Liver (tissue), 9 donors: ENCODE results near the gene OPN1SW. TPM values are rescaled to one million over a fixed set of nuclear protein-coding genes. Genes with fewer than 3 reads are reported as not detected.

ENCODE experiments used
- DNase-seq: peaks from one replicate; pipeline ENCODE4 v3.0.0-alpha.2; 2017; ENCODE audit warnings: low spot score
- H3K27ac ChIP-seq, 2 donors: one replicate each; pipeline ENCODE4 v1.7.0; 2013; ENCODE audit warnings: inconsistent platforms in 2 of 2, low read length in 2 of 2, control low read depth in 1 of 2, low read depth in 1 of 2, mild to moderate bottlenecking in 1 of 2
- H3K27me3 ChIP-seq, 4 donors: one replicate each; pipeline versions ENCODE4 v1.6.1 to v1.7.0; 2013; ENCODE audit warnings: low read length in 3 of 4, inconsistent platforms in 1 of 4, mild to moderate bottlenecking in 1 of 4, moderate library complexity in 1 of 4; ENCODE audit not compliant: control insufficient read depth in 4 of 4, insufficient read depth in 4 of 4
- H3K36me3 ChIP-seq, 4 donors: one replicate each; pipeline versions ENCODE4 v1.6.1 to v1.7.0; 2013; ENCODE audit warnings: low read length in 3 of 4, mild to moderate bottlenecking in 3 of 4, low read depth in 1 of 4, moderate library complexity in 1 of 4; ENCODE audit not compliant: control insufficient read depth in 4 of 4, insufficient read depth in 3 of 4
- H3K4me1 ChIP-seq, 4 donors: one replicate each; pipeline versions ENCODE4 v1.6.1 to v1.7.0; 2013; ENCODE audit warnings: low read length in 3 of 4, mild to moderate bottlenecking in 3 of 4, moderate library complexity in 1 of 4; ENCODE audit not compliant: control insufficient read depth in 4 of 4, insufficient read depth in 4 of 4
- H3K4me3 ChIP-seq, 3 donors: one replicate each; pipeline versions ENCODE4 v1.6.1 to v1.7.0; 2013; ENCODE audit warnings: low read length in 3 of 3, control low read depth in 1 of 3, low read depth in 1 of 3, mild to moderate bottlenecking in 1 of 3
- H3K9ac ChIP-seq, 2 donors: one replicate each; pipeline ENCODE4 v1.7.0; 2013; ENCODE audit warnings: low read length in 2 of 2, mild to moderate bottlenecking in 2 of 2, moderate library complexity in 2 of 2, control low read depth in 1 of 2, low read depth in 1 of 2
- H3K9me3 ChIP-seq, 4 donors: one replicate each; pipeline versions ENCODE4 v1.6.1 to v1.7.0; 2013; ENCODE audit warnings: low read length in 3 of 4; ENCODE audit not compliant: control insufficient read depth in 4 of 4
- CTCF ChIP-seq: fragments of 150-350 bp; IDR thresholded peaks from 2 replicates; pipeline ENCODE4 v1.5.1; 2017; ENCODE audit warnings: improper control_type of control experiment, low read depth, low read length; ENCODE audit not compliant: missing input control
- EGR1 ChIP-seq, 2 donors: IDR thresholded peaks; 2 replicates each; pipeline ENCODE4 v1.6.1; 2016 to 2018; ENCODE audit warnings: antibody characterized with exemption in 2 of 2, low read depth in 2 of 2
- FOXA1 ChIP-seq: IDR thresholded peaks from 2 replicates; pipeline ENCODE4 v1.6.1; 2016; ENCODE audit warnings: antibody characterized with exemption
- FOXA2 ChIP-seq: IDR thresholded peaks from 2 replicates; pipeline ENCODE4 v1.6.1; 2016; ENCODE audit warnings: antibody characterized with exemption
- GABPA ChIP-seq, 2 donors: IDR thresholded peaks in 1 of 2; conservative IDR thresholded peaks in 1 of 2; 2 replicates each; pipeline ENCODE4 v1.6.1; 2016; ENCODE audit warnings: antibody characterized with exemption in 2 of 2, mild to moderate bottlenecking in 1 of 2, moderate library complexity in 1 of 2
- HNF4A ChIP-seq, 2 donors: conservative IDR thresholded peaks; 2 replicates each; pipeline ENCODE4 v1.6.1; 2016; ENCODE audit warnings: antibody characterized with exemption in 2 of 2, mild to moderate bottlenecking in 2 of 2
- HNF4G ChIP-seq: IDR thresholded peaks from 2 replicates; pipeline ENCODE4 v1.6.1; 2016; ENCODE audit warnings: antibody characterized with exemption
- JUND ChIP-seq, 2 donors: IDR thresholded peaks; 2 replicates each; pipeline ENCODE4 v1.6.1; 2016; ENCODE audit warnings: antibody characterized with exemption in 2 of 2
- NR2F2 ChIP-seq: IDR thresholded peaks from 2 replicates; pipeline ENCODE4 v1.6.1; 2016; ENCODE audit warnings: antibody characterized with exemption
- RAD21 ChIP-seq, 2 donors: IDR thresholded peaks; 2 replicates each; pipeline ENCODE4 v1.6.1; 2016; ENCODE audit warnings: antibody characterized with exemption in 2 of 2, mild to moderate bottlenecking in 2 of 2
- REST ChIP-seq: IDR thresholded peaks from 2 replicates; pipeline ENCODE4 v1.6.1; 2016; ENCODE audit warnings: antibody characterized with exemption, mild to moderate bottlenecking
- RXRA ChIP-seq, 2 donors: IDR thresholded peaks; 2 replicates each; pipeline ENCODE4 v1.6.1; 2017 to 2018; ENCODE audit warnings: antibody characterized with exemption in 2 of 2, mild to moderate bottlenecking in 1 of 2
- SP1 ChIP-seq: IDR thresholded peaks from 2 replicates; pipeline ENCODE4 v1.6.1; 2018; ENCODE audit warnings: antibody characterized with exemption, mild to moderate bottlenecking
- TAF1 ChIP-seq: conservative IDR thresholded peaks from 2 replicates; pipeline ENCODE4 v1.6.1; 2016; ENCODE audit warnings: antibody characterized with exemption, mild to moderate bottlenecking
- YY1 ChIP-seq: IDR thresholded peaks from 2 replicates; pipeline ENCODE4 v1.6.1; 2016; ENCODE audit warnings: antibody characterized with exemption, mild to moderate bottlenecking
- WGBS: extraction: QIAGEN DNeasy Blood & Tissue Kit; methylation state at CpG from one replicate; pipeline ENCODE4 v1.1.7; 2013; 5-methylcytosine and 5-hydroxymethylcytosine counted together
- polyA plus RNA-seq, 2 donors: library from polyadenylated mRNA; stranded (reverse) in 1 of 2; unstranded in 1 of 2; fragments of 200-250 nt in 1 of 2; fragments of >200 nt in 1 of 2; fragmentation: Nextera tagmentation in 1 of 2; extraction: Ambion mirVana in 1 of 2; gene quantifications; one replicate each; pipeline versions ENCODE4 v1.2.1 to v1.2.3, GENCODE V29; 2013 to 2015
- total RNA-seq, 2 donors: library from RNA; depleted of rRNA; stranded (reverse); fragments of >200 nt; gene quantifications; one replicate each; pipeline ENCODE4 v1.2.3, GENCODE V29; 2014
- TF ChIP-seq, protein P1 (sequence below): IDR thresholded peaks from 2 replicates; pipeline ENCODE4 v1.6.1; 2016; ENCODE audit warnings: antibody characterized with exemption
- TF ChIP-seq, protein P2 (sequence below): IDR thresholded peaks from 2 replicates; pipeline ENCODE4 v1.6.1; 2016; ENCODE audit warnings: antibody characterized with exemption
- TF ChIP-seq, protein P3 (sequence below): IDR thresholded peaks from 2 replicates; pipeline ENCODE4 v1.6.1; 2016; ENCODE audit warnings: antibody characterized with exemption
- donor health status: healthy.
- donor health status: healthy.
- donor health status: healthy.
- donor health status: healthy.
- donor health status: healthy.

The OPN1SW gene
- total and polyA plus RNA-seq, 4 donors: 0.29 TPM; not detected in 3

GRCh38 chr7:128733278-128733645 lies 42.3 kb downstream of the OPN1SW start:
- WGBS: 79% methylated on average over 2 of the region's 2 CpGs

GRCh38 chr7:128732521-128733277 lies 42.9 kb downstream of the OPN1SW start:
- WGBS: 81% methylated on average over 2 of the region's 2 CpGs
- H3K4me3 ChIP-seq: no peak overlapping the region
- no peaks in the 10 kb centered on the region for H3K4me1 ChIP-seq
- H3K27me3 ChIP-seq: no peaks in the 10 kb centered on the region
- no peaks in the 10 kb centered on the region for H3K9me3 ChIP-seq
- no peak overlapping the region for H3K9ac ChIP-seq
- no peaks in the 10 kb centered on the region for H3K36me3 ChIP-seq
- H3K27ac ChIP-seq: no peak overlapping the region
- no peak for DNase-seq
- TF ChIP-seq RXRA (IDR thresholded peaks at IDR 0.05) (no peak), CTCF (no peak), FOXA2 (no peak), YY1 (no peak), GABPA (IDR thresholded peaks at IDR 0.05 in 1 of 2, conservative IDR thresholded peaks at IDR 0.05 in 1 of 2) (no peak), SP1 (no peak), FOXA1 (no peak), HNF4A (conservative IDR thresholded peaks at IDR 0.05) (no peak), REST (no peak), HNF4G (no peak), JUND (IDR thresholded peaks at IDR 0.05) (no peak), EGR1 (IDR thresholded peaks at IDR 0.05; ENCODE audit: low read depth in 2 of 2) (no peak), RAD21 (IDR thresholded peaks at IDR 0.05) (no peak), TAF1 (no peak), NR2F2 (no peak)
- TF ChIP-seq, protein P1, sequence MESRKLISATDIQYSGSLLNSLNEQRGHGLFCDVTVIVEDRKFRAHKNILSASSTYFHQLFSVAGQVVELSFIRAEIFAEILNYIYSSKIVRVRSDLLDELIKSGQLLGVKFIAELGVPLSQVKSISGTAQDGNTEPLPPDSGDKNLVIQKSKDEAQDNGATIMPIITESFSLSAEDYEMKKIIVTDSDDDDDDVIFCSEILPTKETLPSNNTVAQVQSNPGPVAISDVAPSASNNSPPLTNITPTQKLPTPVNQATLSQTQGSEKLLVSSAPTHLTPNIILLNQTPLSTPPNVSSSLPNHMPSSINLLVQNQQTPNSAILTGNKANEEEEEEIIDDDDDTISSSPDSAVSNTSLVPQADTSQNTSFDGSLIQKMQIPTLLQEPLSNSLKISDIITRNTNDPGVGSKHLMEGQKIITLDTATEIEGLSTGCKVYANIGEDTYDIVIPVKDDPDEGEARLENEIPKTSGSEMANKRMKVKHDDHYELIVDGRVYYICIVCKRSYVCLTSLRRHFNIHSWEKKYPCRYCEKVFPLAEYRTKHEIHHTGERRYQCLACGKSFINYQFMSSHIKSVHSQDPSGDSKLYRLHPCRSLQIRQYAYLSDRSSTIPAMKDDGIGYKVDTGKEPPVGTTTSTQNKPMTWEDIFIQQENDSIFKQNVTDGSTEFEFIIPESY: no peak
- TF ChIP-seq, protein P2, sequence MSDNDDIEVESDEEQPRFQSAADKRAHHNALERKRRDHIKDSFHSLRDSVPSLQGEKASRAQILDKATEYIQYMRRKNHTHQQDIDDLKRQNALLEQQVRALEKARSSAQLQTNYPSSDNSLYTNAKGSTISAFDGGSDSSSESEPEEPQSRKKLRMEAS: no peak
- TF ChIP-seq, protein P3, sequence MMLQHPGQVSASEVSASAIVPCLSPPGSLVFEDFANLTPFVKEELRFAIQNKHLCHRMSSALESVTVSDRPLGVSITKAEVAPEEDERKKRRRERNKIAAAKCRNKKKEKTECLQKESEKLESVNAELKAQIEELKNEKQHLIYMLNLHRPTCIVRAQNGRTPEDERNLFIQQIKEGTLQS: no peak

More at GRCh38 chr7:128733278-128733645, 42.3 kb downstream of the OPN1SW start:
- H3K9ac ChIP-seq: no peak overlapping the region
- H3K4me1 ChIP-seq: no peaks in the 10 kb centered on the region
- no peaks in the 10 kb centered on the region for H3K36me3 ChIP-seq
- no peak overlapping the region for H3K4me3 ChIP-seq
- no peak for DNase-seq
- H3K9me3 ChIP-seq: no peaks in the 10 kb centered on the region
- no peak overlapping the region for H3K27ac ChIP-seq
- no peak for TF ChIP-seq FOXA2
- no peaks in the 10 kb centered on the region for H3K27me3 ChIP-seq
